Neural cell (in vitro differentiated cells): ENCODE measurements around the gene FBXO21. TPM values are rescaled to one million over a fixed set of nuclear protein-coding genes. Genes with fewer than 3 reads are reported as not detected.

Experiments used
- H2AFZ ChIP-seq: fragments of 200-600, 300-800 bp; sonication (generic), shearing (Covaris generic); 2 replicates; pipeline ENCODE4 v1.6.0; 2014; ENCODE audit warnings: low read depth, mild to moderate bottlenecking, antibody characterized with exemption, low read length, moderate library complexity
- H3F3A ChIP-seq: fragments of 200-600 bp; shearing (Covaris generic); 2 replicates; pipeline ENCODE4 v1.6.1; 2016; ENCODE audit warnings: mild to moderate bottlenecking, moderate library complexity, mixed read lengths, antibody characterized with exemption, low read length; ENCODE audit not compliant: insufficient read depth, poor library complexity, severe bottlenecking
- H3K27ac ChIP-seq: fragments of 200-600, 300-800 bp; sonication (generic), shearing (Covaris generic); 2 replicates; pipeline ENCODE4 v1.5.1; 2014; ENCODE audit warnings: mild to moderate bottlenecking, low read length, moderate library complexity
- H3K27me3 ChIP-seq: fragments of 300-800, 200-600 bp; sonication (generic), shearing (Covaris generic); 2 replicates; pipeline ENCODE4 v1.6.0; 2014; ENCODE audit warnings: mild to moderate bottlenecking, low read depth, low read length, moderate library complexity; ENCODE audit not compliant: insufficient read depth
- H3K36me3 ChIP-seq: fragments of 300-800, 200-600 bp; sonication (generic), shearing (Covaris generic); 2 replicates; pipeline ENCODE4 v1.5.1; 2014; ENCODE audit warnings: mild to moderate bottlenecking, antibody characterized with exemption, low read length, moderate library complexity; ENCODE audit not compliant: insufficient read depth
- H3K4me2 ChIP-seq: fragments of 300-800, 200-600 bp; sonication (generic), shearing (Covaris generic); 2 replicates; pipeline ENCODE4 v1.6.0; 2014; ENCODE audit warnings: mild to moderate bottlenecking, low read length
- H3K4me3 ChIP-seq: fragments of 300-800, 200-600 bp; sonication (generic), shearing (Covaris generic); 2 replicates; pipeline ENCODE4 v1.5.1; 2014; ENCODE audit warnings: mild to moderate bottlenecking, low read length, moderate library complexity
- H3K79me2 ChIP-seq: fragments of 200-600 bp; shearing (Covaris generic); replicated peaks from 2 replicates; pipeline ENCODE4 v1.6.0; 2014; ENCODE audit warnings: mild to moderate bottlenecking, low read length, moderate library complexity; ENCODE audit not compliant: insufficient read depth
- H3K9ac ChIP-seq: fragments of 300-800, 200-600 bp; sonication (generic), shearing (Covaris generic); 2 replicates; pipeline ENCODE4 v1.6.1; 2016; ENCODE audit warnings: mild to moderate bottlenecking, low read length, mixed read lengths
- H3K9me2 ChIP-seq: fragments of 200-600 bp; shearing (Covaris generic); 2 replicates; pipeline ENCODE4 v1.6.1; 2016; ENCODE audit warnings: mild to moderate bottlenecking, low read length, mixed read lengths; ENCODE audit not compliant: insufficient read depth
- H3K9me3 ChIP-seq: fragments of 200-600, 300-800 bp; sonication (generic), shearing (Covaris generic); 2 replicates; pipeline ENCODE4 v1.6.1; 2016; ENCODE audit warnings: mild to moderate bottlenecking, mixed run types, low read length, moderate library complexity, mixed read lengths
- H4K20me1 ChIP-seq: fragments of 200-600 bp; shearing (Covaris generic); 2 replicates; pipeline ENCODE4 v1.6.1; 2016; ENCODE audit warnings: mild to moderate bottlenecking, mixed run types; ENCODE audit not compliant: insufficient read depth
- EP300 ChIP-seq: fragments of 450-650 bp; conservative IDR thresholded peaks from 2 replicates; pipeline ENCODE4 v1.6.1; 2014; ENCODE audit warnings: antibody characterized with exemption, mild to moderate bottlenecking, moderate library complexity; ENCODE audit not compliant: poor library complexity, severe bottlenecking
- EZH2 ChIP-seq: fragments of 200-600, 300-800 bp; shearing (Covaris generic), sonication (generic); IDR thresholded peaks from 2 replicates; pipeline ENCODE4 v1.6.1; 2014; ENCODE audit warnings: antibody characterized with exemption, low read length, borderline replicate concordance, mild to moderate bottlenecking; ENCODE audit not compliant: insufficient read depth, poor library complexity, severe bottlenecking
- MXI1 ChIP-seq: fragments of 450-650 bp; conservative IDR thresholded peaks from 2 replicates; pipeline ENCODE4 v1.6.1; 2014; ENCODE audit warnings: antibody characterized with exemption, mild to moderate bottlenecking; ENCODE audit not compliant: poor library complexity, severe bottlenecking
- POLR2AphosphoS5 ChIP-seq: IDR thresholded peaks from 2 replicates; pipeline ENCODE4 v1.6.1; 2012
- RAD21 ChIP-seq: fragments of 450-650 bp; conservative IDR thresholded peaks from 2 replicates; pipeline ENCODE4 v1.6.1; 2014; ENCODE audit warnings: antibody characterized with exemption, mild to moderate bottlenecking, moderate library complexity
- SMC3 ChIP-seq: fragments of 450-650 bp; conservative IDR thresholded peaks from 2 replicates; pipeline ENCODE4 v1.6.1; 2014; ENCODE audit warnings: antibody characterized with exemption, mild to moderate bottlenecking, moderate library complexity; ENCODE audit not compliant: poor library complexity
- TAF1 ChIP-seq: IDR thresholded peaks from 2 replicates; pipeline ENCODE4 v1.6.1; 2012; ENCODE audit warnings: low read depth
- polyA plus RNA-seq: library from polyadenylated mRNA; depleted of rRNA; stranded (reverse); fragments of >200 nt; gene quantifications from 2 replicates; pipeline ENCODE4 v1.2.3, GENCODE V29; 2014
- TF ChIP-seq, protein P1 (sequence below): fragments of 450-650 bp; IDR thresholded peaks from 2 replicates; pipeline ENCODE4 v1.5.1; 2014; ENCODE audit warnings: antibody characterized with exemption, mild to moderate bottlenecking, moderate library complexity; ENCODE audit not compliant: poor library complexity, severe bottlenecking
- TF ChIP-seq, protein P2 (sequence below): IDR thresholded peaks from 2 replicates; pipeline ENCODE4 v1.6.1; 2012; ENCODE audit warnings: borderline replicate concordance

The FBXO21 gene
- polyA plus RNA-seq, 1 donor from 2014 or later: 127 TPM

DNA sequence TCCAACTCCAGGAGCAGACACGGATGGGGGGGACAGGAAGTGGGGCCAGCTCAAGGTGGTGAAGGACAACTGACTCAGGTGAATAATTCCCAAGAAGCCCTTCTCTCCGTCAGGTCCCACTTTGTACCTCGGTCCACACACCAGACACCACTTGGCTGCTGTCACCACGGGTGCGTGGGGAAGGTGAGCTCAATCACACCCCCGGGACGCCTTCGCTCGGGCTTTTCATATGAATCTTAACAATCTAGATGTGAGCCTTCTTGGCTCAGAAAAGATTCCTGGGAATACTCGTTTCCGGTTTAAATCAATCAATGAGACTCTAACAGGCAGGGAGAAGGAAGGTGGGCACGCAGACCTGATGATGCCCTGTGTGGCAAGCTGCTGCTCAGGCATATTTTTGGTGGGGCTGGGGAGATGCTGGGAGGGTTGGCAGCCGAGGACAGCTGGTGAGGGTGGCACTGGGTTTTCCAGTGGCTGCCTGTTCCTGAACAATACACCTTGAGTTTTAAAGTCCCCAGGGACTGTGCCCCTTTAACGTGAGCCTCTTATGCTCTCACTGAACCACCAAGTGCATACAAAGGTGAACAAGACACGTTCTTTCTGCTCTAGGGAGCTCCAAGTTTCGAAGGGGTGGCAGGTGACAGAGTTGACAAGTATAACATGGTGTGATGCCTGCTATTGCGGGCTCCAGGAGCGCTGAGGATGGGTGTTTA lies 96.2 kb downstream of the FBXO21 start:
- Histone ChIP-seq H3F3A (no peaks in the 10 kb centered on the region), H3K9ac (no peak overlapping the region), H3K36me3 (no peaks in the 10 kb centered on the region), H3K27ac (no peak overlapping the region), H2AFZ (no peak overlapping the region), H3K27me3 (peaks cover 23% of the 10 kb centered on the region), H3K4me2 (no peak overlapping the region), H4K20me1 (no peaks in the 10 kb centered on the region), H3K4me3 (no peak overlapping the region), H3K9me2 (no peaks in the 10 kb centered on the region), H3K9me3 (peaks cover 9% of the 10 kb centered on the region), H3K79me2 (no peaks in the 10 kb centered on the region)
- TF ChIP-seq, protein P1, sequence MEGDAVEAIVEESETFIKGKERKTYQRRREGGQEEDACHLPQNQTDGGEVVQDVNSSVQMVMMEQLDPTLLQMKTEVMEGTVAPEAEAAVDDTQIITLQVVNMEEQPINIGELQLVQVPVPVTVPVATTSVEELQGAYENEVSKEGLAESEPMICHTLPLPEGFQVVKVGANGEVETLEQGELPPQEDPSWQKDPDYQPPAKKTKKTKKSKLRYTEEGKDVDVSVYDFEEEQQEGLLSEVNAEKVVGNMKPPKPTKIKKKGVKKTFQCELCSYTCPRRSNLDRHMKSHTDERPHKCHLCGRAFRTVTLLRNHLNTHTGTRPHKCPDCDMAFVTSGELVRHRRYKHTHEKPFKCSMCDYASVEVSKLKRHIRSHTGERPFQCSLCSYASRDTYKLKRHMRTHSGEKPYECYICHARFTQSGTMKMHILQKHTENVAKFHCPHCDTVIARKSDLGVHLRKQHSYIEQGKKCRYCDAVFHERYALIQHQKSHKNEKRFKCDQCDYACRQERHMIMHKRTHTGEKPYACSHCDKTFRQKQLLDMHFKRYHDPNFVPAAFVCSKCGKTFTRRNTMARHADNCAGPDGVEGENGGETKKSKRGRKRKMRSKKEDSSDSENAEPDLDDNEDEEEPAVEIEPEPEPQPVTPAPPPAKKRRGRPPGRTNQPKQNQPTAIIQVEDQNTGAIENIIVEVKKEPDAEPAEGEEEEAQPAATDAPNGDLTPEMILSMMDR: no peak
- TF ChIP-seq MXI1 (no peak), POLR2AphosphoS5 (no peak), SMC3 (no peak), RAD21 (no peak), EP300 (no peak), TAF1 (no peak), EZH2 (no peak)
- TF ChIP-seq, protein P2, sequence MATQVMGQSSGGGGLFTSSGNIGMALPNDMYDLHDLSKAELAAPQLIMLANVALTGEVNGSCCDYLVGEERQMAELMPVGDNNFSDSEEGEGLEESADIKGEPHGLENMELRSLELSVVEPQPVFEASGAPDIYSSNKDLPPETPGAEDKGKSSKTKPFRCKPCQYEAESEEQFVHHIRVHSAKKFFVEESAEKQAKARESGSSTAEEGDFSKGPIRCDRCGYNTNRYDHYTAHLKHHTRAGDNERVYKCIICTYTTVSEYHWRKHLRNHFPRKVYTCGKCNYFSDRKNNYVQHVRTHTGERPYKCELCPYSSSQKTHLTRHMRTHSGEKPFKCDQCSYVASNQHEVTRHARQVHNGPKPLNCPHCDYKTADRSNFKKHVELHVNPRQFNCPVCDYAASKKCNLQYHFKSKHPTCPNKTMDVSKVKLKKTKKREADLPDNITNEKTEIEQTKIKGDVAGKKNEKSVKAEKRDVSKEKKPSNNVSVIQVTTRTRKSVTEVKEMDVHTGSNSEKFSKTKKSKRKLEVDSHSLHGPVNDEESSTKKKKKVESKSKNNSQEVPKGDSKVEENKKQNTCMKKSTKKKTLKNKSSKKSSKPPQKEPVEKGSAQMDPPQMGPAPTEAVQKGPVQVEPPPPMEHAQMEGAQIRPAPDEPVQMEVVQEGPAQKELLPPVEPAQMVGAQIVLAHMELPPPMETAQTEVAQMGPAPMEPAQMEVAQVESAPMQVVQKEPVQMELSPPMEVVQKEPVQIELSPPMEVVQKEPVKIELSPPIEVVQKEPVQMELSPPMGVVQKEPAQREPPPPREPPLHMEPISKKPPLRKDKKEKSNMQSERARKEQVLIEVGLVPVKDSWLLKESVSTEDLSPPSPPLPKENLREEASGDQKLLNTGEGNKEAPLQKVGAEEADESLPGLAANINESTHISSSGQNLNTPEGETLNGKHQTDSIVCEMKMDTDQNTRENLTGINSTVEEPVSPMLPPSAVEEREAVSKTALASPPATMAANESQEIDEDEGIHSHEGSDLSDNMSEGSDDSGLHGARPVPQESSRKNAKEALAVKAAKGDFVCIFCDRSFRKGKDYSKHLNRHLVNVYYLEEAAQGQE: no peak

DNA sequence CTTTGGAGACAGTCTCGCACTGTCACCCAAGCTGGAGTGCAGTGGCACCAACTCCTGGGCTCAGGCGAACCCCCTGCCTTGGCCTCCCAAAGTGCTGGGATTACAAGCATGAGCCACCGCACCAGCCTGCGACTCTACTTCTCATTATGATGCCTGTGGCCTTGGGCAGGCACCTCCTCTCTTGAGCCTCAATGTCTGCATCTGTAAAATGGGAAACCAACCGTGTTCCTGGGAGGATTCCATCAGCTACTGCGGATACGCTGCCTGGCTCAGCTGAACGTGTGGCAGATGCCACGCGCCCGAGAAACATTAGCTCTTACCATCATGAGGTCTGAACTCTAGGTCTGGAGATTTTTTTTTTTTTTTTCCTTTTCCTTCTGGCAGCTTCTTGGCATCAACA lies 96.8 kb downstream of the FBXO21 start:
- H3K9me2 ChIP-seq: no peaks in the 10 kb centered on the region
- H3K27ac ChIP-seq: no peak overlapping the region

More for the DNA sequence above, 96.8 kb downstream of the FBXO21 start:
- Histone ChIP-seq H3K36me3 (no peaks in the 10 kb centered on the region), H3K27me3 (peaks cover 17% of the 10 kb centered on the region), H3F3A (no peaks in the 10 kb centered on the region), H3K4me3 (no peak overlapping the region), H4K20me1 (no peaks in the 10 kb centered on the region), H3K79me2 (no peaks in the 10 kb centered on the region), H3K9ac (no peak overlapping the region), H3K9me3 (peaks cover 9% of the 10 kb centered on the region), H3K4me2 (no peak overlapping the region), H2AFZ (no peak overlapping the region)
- TF ChIP-seq TAF1 (no peak), EZH2 (no peak), POLR2AphosphoS5 (no peak), EP300 (no peak), RAD21 (no peak), SMC3 (no peak), MXI1 (no peak)
- TF ChIP-seq, protein P2: no peak
- TF ChIP-seq, protein P1: no peak
